NOMO-1 (cell line): ENCODE measurements around the gene PRCD.

Source experiments
- DNase-seq, 2 experiments: peaks; one replicate each; lab custom pipeline; 2025; ENCODE audit not compliant: unreplicated experiment in 2 of 2; lab: John Stamatoyannopoulos, UW

PRCD gene

DNA sequence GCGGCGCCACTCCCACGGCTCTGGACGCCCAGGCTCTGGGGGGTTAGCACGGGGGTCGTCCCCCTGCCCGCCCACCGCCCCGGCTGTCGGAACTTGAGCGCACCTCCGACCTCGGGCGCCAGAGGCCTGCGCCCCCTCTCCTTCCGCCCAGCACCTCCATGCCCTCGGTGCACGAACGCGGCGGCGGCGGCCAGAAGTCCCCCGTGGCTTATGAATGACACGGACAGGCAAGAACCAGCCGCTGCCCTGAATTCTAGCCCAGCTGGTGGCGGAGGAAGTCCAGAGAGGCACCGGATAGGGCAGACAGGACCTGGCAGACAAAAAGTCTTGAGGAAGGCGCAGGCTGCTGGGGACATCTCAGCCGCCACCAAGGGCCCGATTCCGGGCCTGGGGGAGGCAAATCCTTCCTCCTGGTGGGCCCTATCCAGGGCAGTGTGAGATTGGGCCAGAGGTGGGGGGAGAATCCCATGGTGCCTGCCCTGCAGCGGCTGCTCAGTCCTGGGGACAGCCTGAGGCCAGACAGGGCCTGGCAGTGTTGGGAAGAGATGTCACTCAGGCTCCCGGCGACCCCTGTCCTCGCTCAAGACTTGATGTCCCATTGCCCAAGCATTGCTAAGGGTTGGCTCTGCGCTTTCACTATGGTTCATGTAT is 1.4 kb upstream of the PRCD start:
- no peak for DNase-seq

- DNase-seq: no peak
Observed at GRCh38 chr17:76538941-76539570, 788 bp upstream of the PRCD start.

GRCh38 chr17:76540381-76541300 is 797 bp downstream of the PRCD start:
- DNase-seq: peak; percentile 80 to 81

DNA sequence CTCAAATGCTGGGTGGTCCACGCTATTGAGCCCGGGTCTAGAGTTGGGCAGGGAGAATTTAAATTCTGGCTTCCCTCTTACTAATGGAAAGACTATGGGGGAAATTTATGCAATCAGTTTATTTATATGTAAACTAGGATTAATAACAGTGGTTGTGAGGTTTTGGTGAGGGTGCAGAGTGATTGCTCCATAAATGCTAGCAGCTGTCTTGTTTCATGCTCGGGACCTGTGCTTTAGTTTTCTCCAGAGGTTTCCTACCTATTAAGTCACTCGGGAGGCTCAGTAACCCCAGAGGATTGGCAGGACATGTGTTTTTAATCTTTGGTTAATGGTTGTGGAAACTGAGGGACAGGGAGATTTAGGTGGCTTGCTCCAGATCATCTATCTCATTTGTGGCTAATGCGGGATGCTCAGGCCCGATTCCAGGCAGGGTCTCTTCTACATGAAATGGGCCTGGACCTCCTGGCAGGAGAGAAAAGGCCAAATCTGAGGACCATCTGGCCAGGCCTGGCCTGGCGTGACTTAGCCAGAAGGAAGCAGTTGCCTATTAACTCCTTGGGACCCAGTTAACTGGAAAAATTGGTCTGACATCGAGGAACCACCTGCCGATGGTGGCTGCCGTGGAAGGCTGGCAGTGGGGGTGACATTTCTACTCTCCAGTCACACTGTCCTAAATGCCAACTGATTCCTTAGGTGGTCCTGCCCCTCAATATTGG is 2.1 kb downstream of the PRCD start:
- no peak for DNase-seq

GRCh38 chr17:76542566-76542971 is 2.7 kb downstream of the PRCD start:
- no peak for DNase-seq

- no peak for DNase-seq
Observed at GRCh38 chr17:76542984-76543383, 3.1 kb downstream of the PRCD start.

GRCh38 chr17:76543482-76543825 is 3.6 kb downstream of the PRCD start:
- no peak for DNase-seq

- no peak for DNase-seq
Observed at GRCh38 chr17:76543826-76544545, 4.1 kb downstream of the PRCD start.

- DNase-seq: no peak
Observed at GRCh38 chr17:76544546-76545365, 4.9 kb downstream of the PRCD start.

DNA sequence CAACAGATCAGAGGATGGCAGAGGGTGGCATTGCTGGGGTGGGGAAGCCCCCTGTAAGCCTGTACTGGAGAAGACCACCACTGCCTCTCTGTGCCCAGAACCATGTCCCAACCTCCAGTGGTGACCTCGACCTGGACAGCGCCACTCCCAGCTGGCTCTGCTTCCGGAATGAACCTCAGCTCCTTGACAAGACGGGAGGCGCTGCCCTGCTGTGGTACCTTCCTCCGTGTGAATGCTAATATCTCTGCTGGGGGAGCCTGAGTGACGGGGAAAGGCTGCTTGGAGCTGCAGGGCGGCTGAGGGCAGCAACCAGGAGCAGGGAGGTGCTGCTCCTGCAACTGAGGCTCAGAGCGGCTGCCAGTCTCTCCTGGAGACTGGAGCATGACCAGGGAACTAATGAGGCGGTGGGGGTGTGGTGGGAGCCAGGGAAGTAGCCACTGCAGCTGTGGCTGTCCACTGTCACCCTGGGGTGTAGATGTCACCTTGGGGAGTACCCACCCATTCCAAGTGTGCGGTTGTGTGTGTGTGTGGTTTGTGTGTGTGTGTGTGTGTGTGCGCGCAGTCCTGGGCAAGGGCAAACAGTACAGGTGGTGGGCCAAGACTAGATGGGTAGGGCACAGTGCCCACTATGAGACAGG is 6.2 kb downstream of the PRCD start:
- DNase-seq: no peak

GRCh38 chr17:76546556-76547182 is 6.8 kb downstream of the PRCD start:
- DNase-seq: no peak

- DNase-seq: peak in 1 of 2 experiments; percentile 32
Observed at GRCh38 chr17:76547183-76547641, 7.4 kb downstream of the PRCD start.

DNA sequence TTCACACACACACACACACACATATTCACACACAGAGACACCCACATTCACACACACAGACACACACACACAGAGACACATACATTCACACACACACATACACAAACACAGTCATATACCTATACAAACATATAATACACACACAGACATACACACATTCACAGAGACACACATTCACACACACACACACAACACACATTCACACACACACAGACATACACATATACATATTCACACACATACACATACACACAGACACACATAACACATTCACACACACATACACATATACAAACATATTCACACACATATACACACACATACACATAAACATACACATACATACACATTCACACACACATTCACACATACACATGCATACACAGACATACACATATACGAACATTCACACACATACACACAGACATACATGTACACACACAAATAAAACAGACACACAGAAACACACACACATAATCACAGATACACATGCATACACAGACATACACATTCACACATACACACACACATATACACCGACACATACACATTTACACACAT is 7.9 kb downstream of the PRCD start:
- no peak for DNase-seq

- DNase-seq: no peak
Observed at GRCh38 chr17:76548378-76549214, 8.8 kb downstream of the PRCD start.

DNA sequence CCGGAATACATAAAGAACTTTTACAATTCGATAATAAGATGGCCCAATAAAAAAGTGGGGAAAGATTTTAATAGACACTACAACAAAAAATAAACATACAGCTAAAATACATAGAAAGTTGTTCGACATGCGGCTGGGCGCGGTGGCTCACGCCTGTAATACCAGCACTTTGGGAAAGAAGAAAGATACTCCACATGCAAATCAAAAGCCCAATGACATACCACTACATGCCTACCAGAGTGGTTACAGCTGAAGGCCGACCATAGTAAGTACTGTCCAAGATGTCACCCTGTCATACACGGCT is 9.3 kb downstream of the PRCD start:
- no peak for DNase-seq

GRCh38 chr17:76549539-76549938 is 9.7 kb downstream of the PRCD start:
- no peak for DNase-seq
